OCI-LY3 (cell line): Measurements from ENCODE around the gene SMPDL3A.

Experiments
- CTCF ChIP-seq: fragments of 200-600, 300-600 bp; sonication (generic); IDR thresholded peaks from 2 replicates; pipeline ENCODE4 v1.5.1; 2014; ENCODE audit warnings: antibody characterized with exemption, low read length, low read depth
- EZH2phosphoT487 ChIP-seq: fragments of 200-600 bp; shearing (Covaris generic); IDR thresholded peaks from 2 replicates; pipeline ENCODE4 v1.6.1; 2018; ENCODE audit warnings: antibody characterized with exemption, mixed run types, low read depth

DNA sequence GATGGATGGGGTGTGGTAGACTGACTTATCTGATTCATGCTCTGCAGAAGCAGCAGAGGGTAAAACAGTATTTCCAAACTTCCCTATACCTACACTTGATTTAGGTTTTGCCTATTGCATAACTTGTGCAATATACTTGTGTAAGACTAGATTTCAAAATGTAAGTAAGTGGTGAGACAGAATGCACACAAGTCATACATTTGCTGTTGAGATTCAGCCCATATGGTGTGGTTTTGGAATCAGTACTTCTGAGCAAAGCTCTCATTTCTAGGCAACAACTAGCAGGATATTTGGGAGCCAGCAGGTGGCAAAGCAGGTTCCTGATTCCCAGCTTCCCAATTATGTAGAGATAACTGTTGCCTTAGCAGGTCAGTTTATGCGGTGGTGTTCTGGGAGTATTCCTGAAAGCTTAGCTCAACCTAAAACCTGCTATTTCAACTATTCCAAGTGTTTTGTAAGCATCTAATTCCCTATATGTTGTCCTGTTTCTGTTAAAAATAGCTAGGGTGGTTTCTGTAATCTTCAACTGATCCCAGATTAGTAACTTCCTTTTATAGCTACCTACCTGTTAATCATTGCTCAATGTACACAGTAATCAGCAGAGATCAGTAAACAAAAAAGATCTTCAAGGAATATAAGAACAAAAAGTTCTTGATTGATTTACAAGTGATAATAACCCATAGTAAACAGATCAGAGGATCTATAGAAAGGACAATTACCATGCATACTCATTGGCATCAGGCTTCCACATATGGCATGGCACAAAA lies 18.0 kb upstream of the SMPDL3A start:
- TF ChIP-seq CTCF: no peak
- TF ChIP-seq EZH2phosphoT487: no peak
